Gastroesophageal sphincter (tissue), 3 donors: Measurements from ENCODE around the gene CSPG5.

Experiments used
- POLR2A ChIP-seq, 2 donors: fragments of 450-650 bp; IDR thresholded peaks; one replicate each; pipeline ENCODE4 v1.6.1; 2017; ENCODE audit warnings: antibody characterized with exemption in 2 of 2, mild to moderate bottlenecking in 2 of 2, moderate library complexity in 1 of 2
- TF ChIP-seq, protein P1 (sequence below), 4 experiments: fragments of 200-600 bp in 2 of 4; fragments of 450-650 bp in 2 of 4; sonication (generic) in 1 of 4; IDR thresholded peaks; one replicate each; pipeline ENCODE4 v1.5.1; 2017 to 2019; ENCODE audit warnings: antibody characterized with exemption in 4 of 4, mild to moderate bottlenecking in 2 of 4, moderate library complexity in 2 of 4

DNA sequence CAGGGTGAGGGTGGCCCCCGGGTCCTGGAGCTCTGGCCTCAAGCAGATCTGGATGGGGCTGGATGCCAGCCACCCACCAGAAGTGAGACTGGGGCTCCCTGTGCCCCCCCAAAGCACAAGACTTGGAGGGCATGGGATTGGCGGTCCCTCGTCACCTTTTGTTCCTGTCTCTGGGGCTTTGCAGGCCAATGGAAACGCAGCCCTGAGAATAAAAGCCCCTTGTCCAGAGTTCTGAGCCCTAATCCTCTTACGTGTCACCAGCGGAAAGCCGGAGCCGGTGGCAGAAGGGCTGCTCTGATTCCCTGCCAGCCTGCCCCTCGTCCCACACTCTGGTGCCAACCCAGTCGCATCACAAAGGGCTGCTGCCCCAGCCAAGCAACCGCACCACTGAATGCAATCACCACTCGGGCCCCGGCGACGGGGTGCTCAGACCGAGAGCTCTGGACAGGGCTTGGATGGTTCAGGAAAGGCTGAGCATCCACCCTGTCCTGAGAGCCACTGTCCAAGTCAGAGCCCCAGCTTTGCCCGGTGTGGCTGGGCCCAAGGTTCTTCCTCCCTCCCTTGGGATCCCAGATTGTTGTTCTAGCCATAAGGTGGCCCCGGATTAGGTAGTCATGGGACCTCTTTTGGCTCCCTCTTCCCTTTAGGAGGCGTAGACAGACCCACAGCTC is 42.3 kb downstream of the CSPG5 start:
- TF ChIP-seq, protein P1, sequence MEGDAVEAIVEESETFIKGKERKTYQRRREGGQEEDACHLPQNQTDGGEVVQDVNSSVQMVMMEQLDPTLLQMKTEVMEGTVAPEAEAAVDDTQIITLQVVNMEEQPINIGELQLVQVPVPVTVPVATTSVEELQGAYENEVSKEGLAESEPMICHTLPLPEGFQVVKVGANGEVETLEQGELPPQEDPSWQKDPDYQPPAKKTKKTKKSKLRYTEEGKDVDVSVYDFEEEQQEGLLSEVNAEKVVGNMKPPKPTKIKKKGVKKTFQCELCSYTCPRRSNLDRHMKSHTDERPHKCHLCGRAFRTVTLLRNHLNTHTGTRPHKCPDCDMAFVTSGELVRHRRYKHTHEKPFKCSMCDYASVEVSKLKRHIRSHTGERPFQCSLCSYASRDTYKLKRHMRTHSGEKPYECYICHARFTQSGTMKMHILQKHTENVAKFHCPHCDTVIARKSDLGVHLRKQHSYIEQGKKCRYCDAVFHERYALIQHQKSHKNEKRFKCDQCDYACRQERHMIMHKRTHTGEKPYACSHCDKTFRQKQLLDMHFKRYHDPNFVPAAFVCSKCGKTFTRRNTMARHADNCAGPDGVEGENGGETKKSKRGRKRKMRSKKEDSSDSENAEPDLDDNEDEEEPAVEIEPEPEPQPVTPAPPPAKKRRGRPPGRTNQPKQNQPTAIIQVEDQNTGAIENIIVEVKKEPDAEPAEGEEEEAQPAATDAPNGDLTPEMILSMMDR (IDR thresholded peaks at IDR 0.05): no peak
- no peak for TF ChIP-seq POLR2A (IDR thresholded peaks at IDR 0.05)
